OCI-LY1 (cell line): ENCODE results near the gene TYW1B.
"Not testable (repeated sequence)": the region's sequence is repeated elsewhere in the genome, so short reads cannot be mapped to it uniquely, and the experiment has no call there.

ENCODE experiments used
- CTCF ChIP-seq: fragments of 200-600 bp; sonication (generic), shearing (Covaris generic); IDR thresholded peaks from 2 replicates; pipeline ENCODE4 v1.5.1; 2017; ENCODE audit warnings: mild to moderate bottlenecking, antibody characterized with exemption, low read length, moderate library complexity, mixed read lengths
- EZH2 ChIP-seq: fragments of 200-600 bp; sonication (generic), shearing (Covaris generic); IDR thresholded peaks from 2 replicates; pipeline ENCODE4 v1.8.0; 2017; ENCODE audit warnings: borderline replicate concordance, mixed run types, mild to moderate bottlenecking, antibody characterized with exemption, low read length, moderate library complexity, mixed read lengths

GRCh38 chr7:72753229-72753628 lies 74.8 kb downstream of the TYW1B start:
- TF ChIP-seq CTCF, EZH2: not testable (repeated sequence)
